GM18870 (cell line): ENCODE measurements around the gene UBE4B.

Experiments
- ATAC-seq: cut with Tn5 transposase; IDR thresholded peaks from one replicate; pipeline ENCODE4 v1.9.1; 2021; ENCODE audit warnings: moderate library complexity; ENCODE audit not compliant: unreplicated experiment

The UBE4B gene

DNA sequence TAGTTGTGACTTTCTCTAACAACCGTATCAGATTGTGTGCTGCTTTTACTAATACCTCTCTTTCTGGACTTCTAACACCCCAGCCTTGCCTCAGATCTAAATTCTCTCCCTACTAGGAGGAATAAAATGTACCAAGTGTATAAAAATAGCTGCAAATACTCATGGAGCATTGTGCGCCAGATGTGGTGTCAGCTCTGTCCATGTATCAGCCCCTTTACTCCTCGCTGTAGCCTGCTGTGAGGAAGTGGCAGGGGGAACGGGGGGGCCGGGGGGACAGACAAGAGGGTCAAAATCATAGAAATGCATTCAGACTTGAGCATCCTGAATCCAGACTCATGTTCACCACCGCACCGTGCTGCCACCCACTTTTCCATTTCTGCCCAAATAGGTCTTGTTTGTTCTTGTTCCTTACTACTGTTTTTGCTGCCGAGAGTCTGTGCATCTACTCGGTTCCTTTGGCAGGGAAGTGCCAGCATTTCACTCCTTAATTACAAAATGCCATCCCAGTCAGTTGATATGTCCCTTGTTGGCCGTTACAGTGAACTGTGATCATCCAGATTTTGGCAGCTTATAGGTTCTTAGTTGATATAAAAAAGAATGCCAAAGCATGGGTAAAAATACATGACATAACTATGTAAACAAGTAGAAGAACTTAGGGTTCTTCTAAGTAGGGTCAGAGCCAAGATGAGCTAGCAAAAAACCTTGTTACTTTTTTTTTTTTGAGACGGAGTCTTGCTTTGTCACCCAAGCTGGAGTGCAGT lies 76.4 kb downstream of the UBE4B start:
- ATAC-seq = no peak

DNA sequence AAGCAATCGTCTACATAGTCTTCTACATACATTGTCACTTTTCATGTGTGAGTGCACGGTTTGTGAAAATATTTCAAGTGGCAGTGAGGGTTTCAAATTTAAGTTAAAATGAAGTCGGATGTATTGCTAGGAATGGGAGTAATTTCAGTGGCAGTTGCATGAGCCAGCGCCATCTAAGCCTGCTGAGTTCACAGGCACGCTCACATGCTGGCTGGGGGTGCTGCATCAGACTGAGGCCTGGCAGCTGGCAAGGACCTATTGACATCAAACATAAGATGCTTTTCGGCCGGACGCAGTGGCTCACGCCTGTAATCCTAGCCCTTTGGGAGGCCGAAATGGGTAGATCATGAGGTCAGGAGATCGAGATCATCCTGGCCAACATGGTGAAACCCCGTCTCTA lies 80.7 kb downstream of the UBE4B start:
- no peak for ATAC-seq

DNA sequence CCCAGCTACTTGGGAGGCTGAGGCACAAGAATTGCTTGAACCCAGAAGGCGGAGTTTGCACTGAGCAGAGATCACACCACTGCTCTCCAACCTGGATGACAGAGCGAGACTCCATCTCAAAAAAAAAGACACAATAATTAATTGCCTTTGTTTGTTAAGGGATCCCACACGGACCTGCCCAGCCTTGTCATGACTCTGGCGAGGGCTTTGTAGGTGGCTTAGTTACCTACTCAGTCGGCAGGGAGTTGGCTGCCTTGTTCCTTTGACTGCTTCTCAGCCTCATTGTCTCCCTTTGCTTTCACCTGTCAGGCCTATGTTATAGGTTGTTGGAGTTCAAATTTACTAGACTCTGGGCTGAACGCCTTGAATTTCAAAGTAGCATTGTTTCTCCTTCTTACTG lies 82.0 kb downstream of the UBE4B start:
- ATAC-seq = no peak

DNA sequence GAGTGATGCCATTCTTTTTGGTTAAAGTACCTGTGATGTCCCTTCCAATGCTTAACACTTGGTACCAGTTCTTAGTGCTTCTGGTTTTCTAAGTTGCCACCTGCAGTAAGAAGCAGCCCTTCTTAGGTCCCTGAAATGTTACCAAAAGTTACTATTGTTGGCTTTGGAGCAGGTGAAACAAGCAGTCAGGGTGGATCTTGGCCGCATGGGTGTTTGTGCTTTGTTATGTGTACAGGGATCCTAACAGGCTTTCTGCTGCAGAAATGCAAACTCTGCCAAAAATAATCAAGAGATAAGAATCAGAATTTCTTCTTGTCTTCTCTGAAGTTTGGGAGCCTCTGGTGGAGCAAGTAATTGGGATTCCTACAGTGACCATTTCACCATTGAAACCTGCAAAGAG lies 84.4 kb downstream of the UBE4B start:
- ATAC-seq = no peak

DNA sequence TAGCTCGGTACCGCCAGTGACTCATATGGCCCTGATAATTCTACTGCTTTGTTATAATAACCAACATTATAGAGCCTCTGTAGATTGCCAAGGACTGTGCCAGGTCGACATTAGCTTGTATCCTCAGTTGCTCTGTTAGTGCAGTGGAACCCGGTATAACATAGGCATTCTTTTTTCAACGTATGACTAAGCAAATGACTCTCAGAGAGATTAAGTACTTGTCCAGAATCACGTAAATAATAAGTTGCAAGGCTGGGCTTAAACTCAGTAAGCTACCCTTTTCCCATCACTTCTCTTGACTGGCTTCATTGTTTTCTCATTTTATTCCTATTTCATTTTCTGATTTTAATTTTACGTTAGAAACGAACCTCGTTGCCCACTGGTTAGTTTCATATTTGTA lies 85.1 kb downstream of the UBE4B start:
- ATAC-seq = no peak

DNA sequence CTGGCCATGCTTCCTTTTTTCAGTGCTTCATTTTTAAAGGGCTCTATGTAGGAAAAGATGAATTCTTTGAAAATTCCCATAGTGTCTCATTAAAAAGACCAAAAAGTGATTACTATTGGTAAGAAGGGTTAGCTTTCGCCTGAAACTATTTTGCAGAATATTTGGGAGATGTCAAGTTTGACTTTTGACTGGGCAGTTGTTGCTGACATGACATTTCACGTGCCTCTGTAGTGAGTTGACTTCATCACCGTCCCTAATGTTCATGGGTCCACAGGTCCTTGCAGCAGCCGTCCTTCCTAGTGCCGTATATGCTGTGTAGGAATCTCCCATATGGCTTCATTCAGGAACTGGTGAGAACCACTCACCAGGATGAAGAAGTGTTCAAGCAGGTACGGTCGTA lies 88.9 kb downstream of the UBE4B start:
- ATAC-seq = no peak

DNA sequence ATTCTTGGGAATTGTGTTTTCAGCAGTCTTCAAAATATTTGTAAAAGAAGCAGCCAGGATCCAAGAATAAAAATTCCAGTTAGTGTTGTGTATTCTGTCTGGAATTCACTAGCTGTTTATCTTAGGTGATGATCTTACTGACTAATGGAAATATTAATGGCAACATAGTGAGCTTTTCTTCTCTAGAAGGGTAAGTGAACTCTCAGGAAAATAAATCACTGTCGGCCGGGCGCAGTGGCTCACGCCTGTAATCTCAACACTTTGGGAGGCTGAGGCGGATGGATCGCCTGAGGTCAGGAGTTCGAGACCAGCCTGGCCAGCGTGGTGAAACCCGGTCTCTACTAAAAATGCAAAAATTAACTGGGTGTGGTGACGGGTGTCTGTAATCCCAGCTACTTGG lies 90.2 kb downstream of the UBE4B start:
- no peak for ATAC-seq

DNA sequence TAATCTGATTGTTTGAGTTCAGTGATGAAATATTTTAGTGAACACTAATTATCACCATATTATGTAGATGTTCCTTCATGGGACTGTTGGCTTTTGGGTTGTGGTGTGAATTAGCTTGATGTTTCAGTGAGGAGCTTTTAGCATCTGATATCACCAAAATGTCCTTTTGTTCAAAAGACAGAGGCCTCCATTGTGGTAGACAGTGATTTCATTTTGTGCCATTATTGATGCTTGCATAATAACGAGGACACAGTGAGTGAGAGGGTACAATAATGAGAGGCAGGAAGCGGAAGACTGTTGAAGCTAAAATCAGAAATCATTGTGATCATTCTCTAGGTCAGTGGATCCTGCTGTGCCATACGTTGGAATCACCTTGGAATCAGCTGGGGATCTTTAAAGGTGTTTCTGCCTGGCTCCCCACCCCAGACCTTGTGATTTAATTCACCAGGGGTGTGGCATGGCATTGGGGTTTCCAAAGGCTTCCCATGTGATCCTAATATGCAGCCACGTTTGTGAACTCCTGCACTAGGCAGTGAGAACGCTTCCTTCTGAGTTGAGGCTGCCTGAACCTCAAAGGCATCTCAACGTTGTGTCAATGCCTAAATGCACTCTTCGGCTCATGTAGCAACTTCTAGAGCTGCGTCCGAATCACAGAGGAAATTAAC lies 95.5 kb downstream of the UBE4B start:
- ATAC-seq = no peak

DNA sequence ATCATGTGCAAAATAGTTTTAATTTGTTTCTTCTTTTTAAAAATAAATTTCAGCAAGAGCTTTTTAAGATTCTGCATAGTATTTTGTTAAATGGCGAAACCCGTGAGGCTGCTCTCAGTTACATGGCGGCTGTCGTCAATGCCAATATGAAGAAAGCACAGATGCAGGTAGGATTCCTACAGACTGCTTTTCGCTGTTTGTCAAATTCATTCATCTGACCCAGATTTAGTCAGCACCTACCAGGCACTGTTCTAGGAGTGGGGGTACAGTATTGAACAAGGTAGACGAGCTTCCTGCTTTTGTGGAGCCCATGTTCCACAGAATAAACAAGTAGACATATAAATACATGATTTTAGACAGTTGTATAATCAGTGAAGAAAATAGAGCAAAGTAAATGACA lies 99.6 kb downstream of the UBE4B start:
- no peak for ATAC-seq

DNA sequence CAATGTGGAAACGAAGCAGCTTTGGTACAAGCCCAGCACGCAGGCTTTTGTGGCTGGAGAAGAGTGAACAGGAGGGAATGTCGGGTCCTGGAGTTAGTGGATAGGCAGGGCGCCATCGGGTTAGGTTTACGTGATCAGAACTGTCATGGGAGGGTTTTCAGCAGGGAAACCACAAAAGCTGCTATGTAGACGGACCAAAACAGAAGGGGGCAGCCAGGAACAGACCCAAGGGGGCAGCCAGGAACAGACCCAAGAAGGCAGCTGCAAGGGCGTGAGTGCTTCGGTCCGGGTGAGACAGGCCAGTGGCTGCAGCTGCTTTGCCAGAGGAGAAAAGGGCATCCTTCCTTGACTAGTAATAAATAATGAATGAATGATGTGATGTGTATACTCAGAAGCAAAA lies 100.1 kb downstream of the UBE4B start:
- no peak for ATAC-seq

DNA sequence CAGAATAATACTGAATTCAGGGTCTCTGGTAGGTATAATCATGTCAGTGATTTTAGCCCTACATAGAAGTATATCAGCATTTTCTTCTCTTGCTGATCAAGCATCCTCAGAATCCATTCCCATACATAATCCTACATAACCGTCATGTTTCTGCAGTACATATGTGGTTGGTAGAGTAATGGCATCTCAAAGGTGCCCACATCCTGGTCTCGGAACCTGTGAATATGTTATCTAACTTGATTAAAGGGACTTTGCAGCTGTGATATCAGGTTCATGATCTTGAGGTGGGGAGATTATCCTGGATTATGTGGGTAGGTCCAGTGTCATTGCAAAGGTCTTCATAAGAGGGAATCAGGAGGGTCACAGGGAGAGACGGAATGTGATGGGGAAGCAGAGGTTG lies 108.2 kb downstream of the UBE4B start:
- ATAC-seq = no peak

DNA sequence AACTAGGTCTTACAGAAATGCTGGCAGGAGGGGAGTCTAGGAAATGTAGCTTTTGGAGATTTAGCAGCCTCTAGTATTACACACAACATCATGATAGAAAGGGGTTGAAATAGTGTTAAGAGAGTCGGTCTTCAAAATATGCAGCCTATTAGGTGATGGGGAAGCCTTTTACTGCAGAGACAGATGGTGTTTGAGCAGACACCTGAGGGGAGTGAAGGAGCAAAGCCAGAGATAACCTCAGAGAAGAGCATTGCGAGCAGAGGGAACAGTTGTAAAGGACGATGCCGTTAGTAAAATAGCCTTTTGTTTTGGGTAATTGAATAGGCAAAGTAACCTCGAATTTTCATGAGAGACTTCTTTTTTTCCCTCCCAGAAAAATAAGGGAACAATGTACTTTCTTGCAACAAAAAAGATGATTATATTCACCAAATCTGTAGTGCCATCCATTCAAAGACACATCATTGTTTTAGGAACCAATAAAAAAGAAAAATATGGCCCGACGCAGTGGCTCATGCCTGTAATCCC lies 111.3 kb downstream of the UBE4B start:
- no peak for ATAC-seq

DNA sequence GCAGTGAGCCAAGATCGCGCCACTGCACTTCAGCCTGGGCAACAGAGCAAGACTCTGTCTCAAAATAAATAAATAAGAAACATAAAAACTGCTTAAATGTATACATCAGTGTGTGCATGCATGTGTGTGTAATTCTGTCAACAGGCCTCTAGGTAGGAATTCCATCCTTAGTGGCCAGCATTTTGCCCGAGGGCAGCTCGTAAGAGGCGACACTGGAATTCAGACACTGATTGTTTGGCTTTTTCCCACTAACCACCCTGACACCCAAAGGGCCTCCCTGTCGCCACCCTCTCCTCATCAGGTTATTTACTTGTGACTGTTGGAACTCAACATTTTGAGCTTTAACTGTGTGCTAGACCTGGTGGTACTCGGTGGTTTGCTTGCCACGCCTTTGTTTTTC lies 113.6 kb downstream of the UBE4B start:
- ATAC-seq = no peak

DNA sequence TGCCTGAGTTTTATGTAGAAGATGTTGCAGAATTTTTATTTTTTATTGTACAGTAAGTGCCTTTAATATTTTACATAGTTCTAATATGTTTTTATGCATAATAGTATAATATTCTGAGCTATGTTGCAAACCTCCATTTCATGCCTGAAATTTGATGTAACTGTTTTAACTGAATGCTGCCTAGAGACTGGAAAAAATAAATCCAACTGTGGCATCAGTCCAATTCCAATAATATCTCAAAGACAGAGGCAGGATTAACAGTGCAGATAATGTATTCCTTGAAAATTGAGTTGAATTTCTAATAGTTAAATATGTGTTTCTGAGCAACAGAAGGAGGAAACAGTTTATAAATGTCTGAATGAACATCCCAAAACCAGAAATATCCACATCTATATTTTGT lies 116.5 kb downstream of the UBE4B start:
- no peak for ATAC-seq

DNA sequence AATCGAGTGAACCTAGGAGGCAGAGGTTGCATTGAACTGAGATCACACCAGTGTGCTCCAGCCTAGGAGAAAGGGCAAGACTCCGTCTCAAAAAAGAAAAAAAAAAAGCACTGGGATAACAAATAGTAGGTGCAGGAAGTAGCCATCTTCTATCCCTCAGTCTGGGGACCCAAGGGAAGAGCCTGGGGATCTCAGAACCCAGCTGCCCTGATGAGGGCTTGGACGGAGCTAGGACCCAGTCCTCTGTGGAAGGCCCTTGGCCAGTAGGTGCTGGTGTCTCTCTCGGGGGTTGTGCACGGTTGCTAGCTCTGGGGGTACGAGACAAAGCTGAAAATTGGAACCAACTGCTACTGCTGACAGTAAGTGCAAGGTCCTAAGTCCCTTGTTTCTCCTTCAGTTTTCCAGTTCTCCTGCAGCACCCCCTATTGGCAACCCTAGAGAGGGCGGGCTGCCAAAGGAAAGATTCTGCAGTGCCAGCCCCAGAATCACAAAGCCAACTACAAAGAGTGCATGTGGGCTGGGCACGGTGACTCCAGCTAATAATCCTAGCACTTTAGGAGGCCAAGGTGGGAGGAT lies 120.0 kb downstream of the UBE4B start:
- no peak for ATAC-seq

DNA sequence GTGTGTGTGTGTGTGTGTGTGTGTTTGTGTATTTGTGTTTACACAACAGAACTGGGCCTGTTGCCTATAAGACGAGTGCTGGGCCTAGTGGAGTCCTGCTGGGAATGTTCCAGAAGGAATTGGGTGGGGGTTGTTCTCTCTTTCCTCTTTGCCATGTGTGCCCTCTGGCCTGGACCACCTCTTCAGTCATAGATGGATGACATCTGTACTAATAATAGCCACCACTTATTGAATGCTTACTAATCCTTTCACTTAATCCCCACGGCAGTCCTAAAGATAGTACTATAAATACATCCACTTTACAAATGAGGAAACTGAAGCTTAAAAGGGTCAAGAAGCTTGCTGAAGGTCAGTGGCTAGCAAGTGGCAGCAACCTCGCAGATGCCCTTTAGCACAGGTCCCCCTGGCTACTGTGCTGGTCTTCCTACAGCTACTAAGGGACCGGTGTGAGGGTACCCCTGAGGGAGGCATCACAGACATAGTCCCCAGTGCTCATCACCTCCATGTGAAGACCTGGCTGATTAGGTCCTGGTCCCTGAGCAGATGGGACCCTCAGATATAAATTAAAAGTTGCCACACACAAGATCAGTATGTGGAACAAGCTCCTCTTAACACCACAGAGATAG lies 122.4 kb downstream of the UBE4B start:
- no peak for ATAC-seq

DNA sequence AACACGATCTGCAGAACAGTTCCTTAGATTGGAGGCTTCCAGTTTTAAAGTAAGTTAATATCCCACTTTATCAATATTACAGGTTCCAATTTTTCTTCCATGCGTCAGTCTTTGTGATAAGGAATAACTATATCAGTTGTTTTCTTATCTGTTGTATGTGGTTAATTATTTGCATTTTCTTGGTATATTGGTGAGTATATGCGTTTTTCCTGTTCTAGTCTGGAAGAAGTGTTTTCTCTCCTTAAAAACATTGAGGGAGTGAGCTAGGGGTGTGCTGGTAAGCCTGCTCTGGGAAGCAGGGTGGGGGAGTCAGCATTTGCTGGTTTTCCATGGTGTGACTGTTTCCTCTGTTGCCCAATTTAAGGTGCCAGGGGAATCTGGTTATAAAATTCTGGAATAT lies 127.4 kb downstream of the UBE4B start:
- no peak for ATAC-seq

DNA sequence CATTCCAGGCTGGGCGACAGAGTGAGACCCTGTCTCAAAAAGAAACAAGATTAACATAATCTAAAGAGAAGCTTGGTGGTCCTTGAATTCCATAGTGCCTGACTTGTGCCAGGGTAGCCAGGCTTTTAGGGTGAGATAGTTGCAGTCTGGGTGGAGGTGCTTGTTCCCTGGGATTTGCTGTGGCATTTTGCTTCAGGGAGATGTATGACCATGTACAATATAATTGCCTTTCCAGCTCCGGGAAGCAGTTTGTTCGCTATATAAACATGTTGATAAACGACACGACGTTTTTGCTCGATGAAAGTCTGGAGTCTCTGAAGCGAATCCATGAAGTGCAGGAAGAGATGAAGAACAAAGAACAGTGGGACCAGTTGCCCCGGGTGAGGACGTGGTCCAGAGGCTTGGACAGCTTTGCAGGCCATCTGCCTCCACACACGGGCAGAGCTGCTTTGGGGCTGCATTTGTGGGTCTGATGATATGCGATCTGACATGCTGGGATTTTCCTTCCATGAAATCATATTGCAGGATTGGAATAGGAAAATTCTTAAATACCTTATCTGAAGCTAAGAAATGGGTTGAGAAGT lies 128.2 kb downstream of the UBE4B start:
- ATAC-seq = no peak

DNA sequence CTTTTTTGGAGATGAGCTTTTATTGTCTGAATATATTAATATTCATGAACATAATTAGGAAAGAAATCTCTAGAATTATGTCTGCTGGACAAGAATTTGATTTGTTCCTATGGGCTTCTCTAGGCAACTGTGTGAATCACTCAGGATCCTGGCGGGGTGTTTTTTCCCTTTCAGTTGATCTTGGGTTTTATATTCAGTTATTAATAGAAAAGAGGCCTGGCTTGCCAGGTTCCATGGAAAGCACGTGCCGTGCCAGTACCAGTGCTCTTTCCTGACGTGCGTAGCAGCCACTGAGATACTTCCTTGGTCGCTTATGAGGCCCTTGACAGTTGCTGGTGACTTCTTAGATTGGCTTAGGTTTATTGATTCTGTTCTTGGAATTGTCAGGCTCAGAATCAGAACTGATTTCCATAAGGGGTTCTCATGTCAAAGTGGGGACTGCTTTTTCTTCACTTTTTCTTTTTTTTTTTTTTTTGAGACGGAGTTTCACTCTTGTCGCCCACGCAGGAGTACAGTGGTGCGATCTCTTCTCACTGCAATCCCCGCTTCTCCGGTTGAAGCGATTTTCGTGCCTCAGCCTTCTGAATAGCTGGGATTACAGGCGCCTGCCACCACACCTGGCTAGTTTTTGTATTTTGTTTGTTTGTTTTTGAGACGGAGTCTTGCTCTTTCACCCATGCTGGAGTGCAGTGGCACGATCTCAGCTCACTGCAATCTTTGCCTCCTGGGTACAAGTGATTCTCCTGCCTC lies 129.0 kb downstream of the UBE4B start:
- no peak for ATAC-seq

DNA sequence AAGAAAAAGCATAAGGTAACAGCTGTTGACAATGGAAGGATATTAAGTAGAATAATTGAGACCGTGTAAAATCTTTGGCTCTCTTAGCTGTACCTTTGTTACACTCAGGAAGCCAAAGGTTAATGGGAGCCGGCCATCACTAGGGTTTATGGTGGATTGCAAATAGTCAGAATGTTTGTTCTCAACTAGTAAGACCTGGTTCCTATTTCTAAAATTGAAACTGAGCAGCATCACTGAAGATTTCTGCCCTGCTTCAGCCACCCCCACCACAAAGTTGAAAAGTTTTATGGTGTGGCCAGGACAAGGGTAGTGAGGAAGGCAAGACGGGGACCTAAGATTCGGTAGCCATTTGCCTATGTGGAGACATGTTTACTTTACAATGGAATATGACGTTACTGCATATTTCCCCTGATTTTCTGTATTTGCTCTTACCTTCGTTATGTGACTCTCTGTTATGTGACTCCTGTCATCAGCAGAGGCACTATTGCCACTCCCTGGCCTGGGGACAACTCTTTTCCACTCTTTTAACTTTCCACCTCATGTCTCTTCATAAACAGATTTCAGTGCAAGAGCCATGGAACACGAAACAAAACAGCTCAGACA lies 136.3 kb downstream of the UBE4B start:
- no peak for ATAC-seq
